Activated CD8-positive, alpha-beta T cell treated with anti-CD3 and anti-CD28 coated beads for 36 hours (primary cell): Measurements from ENCODE around the gene ACTN1. TPM values are rescaled to one million over a fixed set of nuclear protein-coding genes. Genes with fewer than 3 reads are reported as not detected.
A peak's percentile ranks its signal among the peaks of the same experiment; 100 is the strongest.

Experiments
- ATAC-seq: fragments of 200-7000 bp; cut with Tn5 transposase; one replicate; pipeline ENCODE4 v1.10.0; 2021; ENCODE audit warnings: mild to moderate bottlenecking, moderate library complexity
- CTCF ChIA-PET: fragments of 350-600 bp; sonication (Branson Sonifier 250); formaldehyde crosslinking; loops from one replicate; lab custom pipeline; 2021; ENCODE audit warnings: antibody characterized with exemption; lab: Charles Lee
- POLR2A ChIA-PET: fragments of 350-600 bp; sonication (Branson Sonifier 250); formaldehyde crosslinking; loops from one replicate; lab custom pipeline; 2021; ENCODE audit warnings: antibody characterized with exemption; lab: Charles Lee
- DNase-seq: peaks from one replicate; pipeline ENCODE4 v3.0.0-alpha.2; 2020
- H3K27ac Mint-ChIP-seq: one replicate; pipeline ENCODE4 v1.8.0; 2021; ENCODE audit warnings: mild to moderate bottlenecking, mixed read lengths
- H3K27me3 Mint-ChIP-seq: one replicate; pipeline ENCODE4 v1.8.0; 2021; ENCODE audit warnings: mixed read lengths
- H3K36me3 Mint-ChIP-seq: one replicate; pipeline ENCODE4 v1.8.0; 2021; ENCODE audit warnings: low read depth, mixed read lengths
- H3K4me1 Mint-ChIP-seq: one replicate; pipeline ENCODE4 v1.8.0; 2021; ENCODE audit warnings: low read depth, mixed read lengths
- H3K4me3 Mint-ChIP-seq: one replicate; pipeline ENCODE4 v1.8.0; 2021; ENCODE audit warnings: mild to moderate bottlenecking, moderate library complexity, mixed read lengths
- H3K9me3 Mint-ChIP-seq: one replicate; pipeline ENCODE4 v1.8.0; 2021; ENCODE audit warnings: mixed read lengths
- intact Hi-C: fragments of 100-400 bp; cut with micrococcal nuclease; formaldehyde crosslinking; loops from one replicate; pipeline ENCODE4 v1.10.0; 2022
- total RNA-seq, 2 experiments: library from RNA; stranded (reverse); gene quantifications; one replicate each; pipeline ENCODE4 v1.2.3, GENCODE V29; 2021
- TF ChIP-seq, protein P1 (sequence below): fragments of 200-600 bp; IDR thresholded peaks from one replicate; pipeline ENCODE4 v1.8.0; 2022; ENCODE audit warnings: antibody characterized with exemption, mild to moderate bottlenecking

Gene ACTN1
- total RNA-seq, 2 experiments from 2014 or later: 214 TPM

GRCh38 chr14:68951035-68951797 lies 27.9 kb downstream of the ACTN1 start:
- Mint-ChIP-seq H3K9me3 (no peaks in the 10 kb centered on the region), H3K4me1 (peaks cover 88% of the 10 kb centered on the region), H3K27me3 (no peaks in the 10 kb centered on the region), H3K4me3 (no peak overlapping the region), H3K27ac (peak overlapping the region; percentile 75), H3K36me3 (peaks cover 43% of the 10 kb centered on the region)
- POLR2A ChIA-PET: interaction anchor here (0.6 to 2.6 kb wide), 5 partner anchors 9 to 240 kb away, joined by 3 to 8 read pairs (median 3); partner anchors contain the start of gene EXD2
- CTCF ChIA-PET: interaction anchor here (1.0 to 1.3 kb wide), 2 partner anchors 17 to 29 kb away, joined by 3 read pairs; no protein-coding TSS in a partner anchor
- TF ChIP-seq, protein P1, sequence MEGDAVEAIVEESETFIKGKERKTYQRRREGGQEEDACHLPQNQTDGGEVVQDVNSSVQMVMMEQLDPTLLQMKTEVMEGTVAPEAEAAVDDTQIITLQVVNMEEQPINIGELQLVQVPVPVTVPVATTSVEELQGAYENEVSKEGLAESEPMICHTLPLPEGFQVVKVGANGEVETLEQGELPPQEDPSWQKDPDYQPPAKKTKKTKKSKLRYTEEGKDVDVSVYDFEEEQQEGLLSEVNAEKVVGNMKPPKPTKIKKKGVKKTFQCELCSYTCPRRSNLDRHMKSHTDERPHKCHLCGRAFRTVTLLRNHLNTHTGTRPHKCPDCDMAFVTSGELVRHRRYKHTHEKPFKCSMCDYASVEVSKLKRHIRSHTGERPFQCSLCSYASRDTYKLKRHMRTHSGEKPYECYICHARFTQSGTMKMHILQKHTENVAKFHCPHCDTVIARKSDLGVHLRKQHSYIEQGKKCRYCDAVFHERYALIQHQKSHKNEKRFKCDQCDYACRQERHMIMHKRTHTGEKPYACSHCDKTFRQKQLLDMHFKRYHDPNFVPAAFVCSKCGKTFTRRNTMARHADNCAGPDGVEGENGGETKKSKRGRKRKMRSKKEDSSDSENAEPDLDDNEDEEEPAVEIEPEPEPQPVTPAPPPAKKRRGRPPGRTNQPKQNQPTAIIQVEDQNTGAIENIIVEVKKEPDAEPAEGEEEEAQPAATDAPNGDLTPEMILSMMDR: no peak
- no peak for DNase-seq
- ATAC-seq: no peak
- intact Hi-C loops: no loop called here

DNA sequence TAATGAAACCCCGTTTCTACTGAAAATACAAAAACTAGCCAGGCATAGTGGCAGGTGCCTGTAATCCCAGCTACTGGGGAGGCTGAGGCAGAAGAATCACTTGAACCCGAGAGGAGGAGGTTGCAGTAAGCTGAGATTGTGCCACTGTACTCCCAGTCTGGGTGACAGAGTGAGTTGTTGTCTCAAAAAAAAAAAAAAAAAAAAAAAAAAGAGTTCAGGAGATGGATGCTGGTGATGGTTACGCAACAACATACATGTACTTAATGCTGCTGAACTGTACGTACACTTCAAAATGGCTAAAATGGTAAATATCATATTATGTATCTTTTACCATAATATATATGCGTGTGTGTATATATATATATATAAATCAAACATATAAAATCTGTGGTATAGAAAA lies 29.0 kb downstream of the ACTN1 start:
- Mint-ChIP-seq H3K4me1 (peaks cover 88% of the 10 kb centered on the region), H3K27ac (peak overlapping the region; percentile 90), H3K4me3 (no peak overlapping the region), H3K36me3 (peaks cover 37% of the 10 kb centered on the region), H3K27me3 (no peaks in the 10 kb centered on the region), H3K9me3 (no peaks in the 10 kb centered on the region)
- ATAC-seq (no peak), DNase-seq (no peak)
- intact Hi-C loops: no loop called here
- ChIA-PET CTCF (interaction anchor here (2.3 kb wide), 1 partner anchor 10 kb away, joined by 10 read pairs; no protein-coding TSS in a partner anchor), POLR2A (no interaction called here)
- TF ChIP-seq, protein P1: no peak

DNA sequence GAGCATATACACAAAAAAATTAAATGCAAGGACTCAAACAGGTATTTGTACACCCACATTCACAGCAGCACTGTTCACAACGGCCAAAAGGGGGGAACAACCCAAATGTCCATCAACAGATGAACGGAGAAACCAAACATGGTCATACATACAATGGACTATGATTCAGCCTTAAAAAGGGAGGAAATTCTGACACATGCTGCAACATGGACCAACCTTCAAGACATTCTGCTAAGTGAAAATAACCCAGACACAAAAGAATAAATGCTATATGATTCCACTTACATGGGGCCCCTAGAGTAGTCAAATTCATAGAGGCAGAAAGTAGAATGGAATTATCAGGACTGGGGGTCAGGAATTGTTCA lies 29.5 kb downstream of the ACTN1 start:
- Mint-ChIP-seq H3K27me3 (no peaks in the 10 kb centered on the region), H3K4me3 (no peak overlapping the region), H3K9me3 (no peaks in the 10 kb centered on the region), H3K27ac (peak overlapping the region; percentile 90), H3K4me1 (peaks cover 85% of the 10 kb centered on the region), H3K36me3 (peaks cover 33% of the 10 kb centered on the region)
- TF ChIP-seq, protein P1: no peak
- DNase-seq (no peak), ATAC-seq (no peak)
- intact Hi-C loops: no loop called here
- CTCF ChIA-PET: interaction anchor here (1.0 to 2.3 kb wide), 3 partner anchors 10 to 158 kb away, joined by 4 to 10 read pairs (median 7); no protein-coding TSS in a partner anchor
- POLR2A ChIA-PET: no interaction called here

DNA sequence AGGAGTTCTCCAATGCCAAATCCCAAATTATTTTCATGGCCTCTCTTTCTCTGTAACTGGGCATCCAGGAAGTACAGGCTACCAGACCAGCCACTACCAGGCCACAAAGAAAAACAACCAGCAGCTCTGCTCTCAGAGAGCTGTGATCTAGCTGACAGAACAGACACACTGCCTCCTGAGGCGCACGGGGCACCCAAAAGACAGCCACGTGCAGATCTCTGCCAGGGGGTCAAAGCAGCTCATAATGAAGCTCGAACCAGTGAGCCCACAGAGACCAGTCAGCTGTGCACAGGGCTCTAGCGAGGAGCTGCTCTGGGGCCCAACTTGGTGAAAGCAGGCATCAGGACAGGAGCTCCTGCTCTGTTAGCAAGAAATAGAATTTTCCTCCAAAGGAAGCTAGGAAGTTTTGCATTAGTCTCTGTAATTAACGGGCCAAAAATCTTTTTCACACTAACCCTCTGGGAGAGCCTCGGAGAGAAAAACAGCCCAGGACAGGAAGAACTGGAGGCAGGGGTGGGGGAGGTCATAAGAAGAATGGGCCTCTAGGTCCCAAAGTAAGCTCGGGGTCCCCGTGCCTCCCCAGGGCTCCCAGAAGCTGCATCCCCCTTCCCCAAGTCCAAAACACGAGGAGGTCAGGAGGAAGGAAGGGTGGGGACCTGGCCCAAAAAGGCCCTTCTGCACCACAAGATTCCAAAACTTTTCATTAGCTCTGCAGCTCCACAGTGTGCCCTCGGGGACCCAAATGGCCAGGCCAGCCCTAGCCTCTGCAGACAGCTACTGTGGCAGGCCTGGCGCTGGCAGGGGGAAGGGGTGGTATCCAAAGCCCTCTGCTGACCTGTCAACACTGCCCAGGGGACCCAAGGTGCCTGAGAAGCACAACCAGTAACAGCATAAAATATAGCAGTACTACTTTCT lies 30.2 kb downstream of the ACTN1 start:
- TF ChIP-seq, protein P1: no peak
- Mint-ChIP-seq H3K4me3 (peak overlapping the region; percentile 28), H3K9me3 (no peaks in the 10 kb centered on the region), H3K27ac (peak overlapping the region; percentile 90), H3K4me1 (peaks cover 86% of the 10 kb centered on the region), H3K27me3 (no peaks in the 10 kb centered on the region), H3K36me3 (peaks cover 29% of the 10 kb centered on the region)
- ChIA-PET POLR2A (interaction anchor here (1.0 to 2.4 kb wide), 4 partner anchors 10 to 141 kb away, joined by 3 to 6 read pairs (median 4); no protein-coding TSS in a partner anchor), CTCF (interaction anchor here (0.8 to 2.3 kb wide), 6 partner anchors 9 to 158 kb away, joined by 3 to 10 read pairs (median 4); no protein-coding TSS in a partner anchor)
- intact Hi-C loops: no loop called here
- ATAC-seq (peak; percentile 14), DNase-seq (peak; percentile 52)
